Measurements from ENCODE around the gene ATP8A2.

Gene ATP8A2

GRCh38 chr13:25898991-25899390, 527.2 kb downstream of the ATP8A2 start:
- DNase-seq: no peak

DNA sequence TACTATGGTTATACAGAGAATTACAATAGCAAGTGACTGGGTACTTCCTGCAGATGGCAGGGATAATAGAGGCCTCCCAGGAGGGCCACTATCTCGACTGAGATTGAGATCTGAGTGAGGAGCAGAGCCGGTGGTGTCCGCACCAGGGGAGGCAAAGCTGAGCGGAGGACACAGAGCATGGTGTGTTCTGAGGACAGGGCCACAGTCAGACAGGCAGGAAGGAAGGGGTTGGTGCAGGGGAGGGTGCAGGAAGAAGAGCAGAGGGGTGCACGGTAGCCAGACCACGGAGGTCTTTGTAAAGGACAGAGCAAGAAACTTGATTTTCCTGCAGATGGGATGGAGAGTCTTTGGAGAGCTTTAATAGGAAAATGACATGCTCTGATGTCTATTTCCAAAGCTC, 527.7 kb downstream of the ATP8A2 start:
- DNase-seq: no peak

- no peak for DNase-seq
Observed at GRCh38 chr13:25899952-25900351, 528.2 kb downstream of the ATP8A2 start.

DNA sequence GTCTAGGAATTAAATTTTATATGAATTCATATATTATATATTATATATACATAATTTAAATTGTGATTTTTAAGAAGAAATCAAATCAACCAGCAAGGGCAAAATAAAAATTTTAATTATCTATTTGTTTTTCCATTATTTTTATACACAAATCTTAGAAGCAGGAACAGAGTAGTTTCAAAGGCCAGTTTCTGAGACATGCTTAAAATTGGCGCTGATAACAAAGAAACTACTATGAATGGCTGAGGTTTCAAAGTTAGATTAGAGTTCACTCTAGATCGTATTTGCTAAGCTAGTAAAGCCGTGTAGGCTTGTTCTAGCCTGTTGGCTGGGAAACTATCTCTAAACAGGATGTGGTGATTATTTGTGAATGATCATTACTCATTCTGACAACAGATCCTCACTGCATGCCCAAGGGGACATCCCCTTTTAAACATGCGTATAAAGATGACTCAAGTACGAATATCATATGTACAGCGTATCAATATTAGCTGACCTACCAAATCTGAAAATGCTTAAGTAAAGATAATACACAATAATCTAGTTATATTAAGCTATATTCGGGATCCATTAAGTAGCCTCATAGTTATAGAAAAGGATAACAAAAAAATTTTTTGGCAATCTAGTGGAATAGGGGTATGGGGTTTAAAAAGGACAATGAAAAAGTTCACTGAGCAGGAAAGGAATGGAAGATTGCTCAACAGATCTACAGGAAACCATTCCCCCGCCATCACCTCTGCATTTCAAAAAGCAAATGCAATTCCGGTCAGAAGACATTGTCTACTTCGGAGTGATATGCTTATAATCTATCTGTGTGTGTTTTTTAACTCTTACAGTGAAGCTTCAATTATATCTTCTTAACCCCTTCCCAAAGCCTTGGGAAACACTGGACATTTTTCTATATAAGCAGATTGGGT, 529.9 kb downstream of the ATP8A2 start:
- peak in 4 of 6 experiments; percentile 18 to 74 (median 60) for DNase-seq

DNA sequence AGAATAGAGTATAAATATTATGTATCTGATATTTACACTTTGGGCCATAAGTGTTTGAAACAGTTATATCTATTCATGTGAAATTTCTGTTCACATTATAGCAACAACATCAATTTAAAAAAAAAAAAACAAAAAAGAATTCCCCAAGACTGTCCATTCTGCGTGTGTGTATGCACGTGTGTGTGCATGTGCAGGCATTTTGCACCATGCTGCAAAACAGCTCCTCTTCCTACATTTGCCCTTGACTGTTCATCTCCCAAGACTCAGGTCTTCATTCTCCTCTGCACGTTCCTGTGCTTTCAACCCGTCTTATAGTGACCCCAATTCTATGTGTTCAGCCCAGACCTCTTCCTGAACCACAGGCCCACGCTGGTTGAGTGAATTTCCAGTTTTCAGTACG, 530.7 kb downstream of the ATP8A2 start:
- DNase-seq: no peak

DNA sequence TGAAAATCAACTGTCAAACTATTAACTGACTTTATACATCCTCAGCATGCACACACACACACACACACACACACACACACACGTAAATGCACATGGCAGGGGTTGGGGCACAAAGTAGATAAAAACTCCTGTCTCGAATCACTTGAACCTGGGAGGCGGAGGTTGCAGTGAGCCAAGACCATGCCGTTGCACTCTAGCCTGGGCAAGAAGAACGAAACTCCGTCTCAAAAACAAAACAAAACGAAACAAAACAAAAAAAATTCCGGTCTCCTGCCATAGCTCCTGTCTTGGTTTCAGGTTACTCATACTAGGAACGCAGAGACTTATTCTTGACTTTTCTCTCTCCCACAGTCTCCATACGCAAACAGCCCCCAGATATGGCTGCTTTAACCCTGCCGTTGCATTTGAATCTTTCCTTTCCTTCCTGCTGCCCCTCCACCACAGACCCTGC, 531.1 kb downstream of the ATP8A2 start:
- DNase-seq: no peak

- DNase-seq: no peak
Observed at GRCh38 chr13:25904830-25905229, 533.1 kb downstream of the ATP8A2 start.

DNA sequence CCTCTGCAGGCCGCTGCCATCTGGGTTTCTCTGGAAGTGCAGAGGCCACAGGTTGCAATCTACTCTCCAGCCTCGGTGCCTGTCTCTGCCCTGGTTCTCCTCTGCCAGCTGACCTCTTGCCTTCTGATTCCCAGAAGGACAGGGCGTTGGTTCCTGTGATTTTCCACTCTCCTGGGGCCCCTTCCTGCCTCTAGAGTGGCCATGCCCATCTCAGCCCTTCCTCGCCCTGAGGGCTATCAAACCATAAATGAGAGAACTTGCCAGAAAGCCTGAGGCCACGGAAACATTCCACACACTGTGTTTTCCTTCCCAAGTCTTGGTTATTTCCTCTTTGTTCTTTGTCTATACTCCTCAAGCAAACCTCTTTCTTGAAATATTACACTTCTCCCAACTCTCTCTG, 533.8 kb downstream of the ATP8A2 start:
- no peak for DNase-seq

- DNase-seq: peak in 3 of 6 experiments; percentile 30 to 50 (median 46)
Observed at GRCh38 chr13:25906191-25906661, 534.5 kb downstream of the ATP8A2 start.

DNA sequence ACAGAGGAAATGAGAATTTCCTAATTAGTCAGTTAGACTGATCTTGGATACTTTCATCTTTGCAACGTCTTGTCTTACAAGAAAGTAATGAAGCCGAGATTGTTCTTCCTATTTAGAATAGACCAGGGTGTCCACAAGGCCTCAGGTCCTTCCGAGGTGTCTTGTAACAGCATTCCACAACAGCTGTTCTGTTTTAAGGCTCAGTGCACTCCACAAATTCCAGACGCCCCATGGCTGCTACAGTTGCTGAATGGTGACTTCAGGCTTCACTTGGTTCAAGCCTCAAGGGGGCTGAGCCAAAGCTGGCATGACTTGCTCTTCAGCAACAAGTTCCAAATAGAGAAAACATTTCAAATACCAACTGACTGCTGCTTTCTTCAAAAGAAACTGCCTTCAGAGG, 536.6 kb downstream of the ATP8A2 start:
- DNase-seq: no peak

GRCh38 chr13:25910243-25910642, 538.5 kb downstream of the ATP8A2 start:
- DNase-seq: no peak

DNA sequence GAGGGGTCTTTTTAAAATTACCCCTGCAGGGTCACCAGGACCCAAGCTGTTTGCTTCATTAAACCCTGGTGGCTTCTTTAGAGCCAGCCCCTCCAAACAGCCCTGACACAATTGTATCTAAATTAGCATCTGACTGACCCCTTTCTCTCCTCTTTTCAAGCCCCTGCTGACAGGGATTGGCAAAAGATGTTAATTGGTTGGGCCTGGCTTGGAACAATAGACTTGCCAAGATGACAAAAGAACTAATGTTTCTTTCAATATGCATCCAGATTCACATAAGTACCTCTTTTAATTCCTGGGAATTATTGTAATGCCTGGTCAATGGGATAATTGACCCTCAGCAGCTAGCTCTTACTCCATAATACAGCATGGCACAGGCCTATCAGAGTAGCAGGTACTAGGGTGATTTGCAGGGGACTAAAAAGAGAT, 539.2 kb downstream of the ATP8A2 start:
- no peak for DNase-seq

- no peak for DNase-seq
Observed at GRCh38 chr13:25912961-25913360, 541.2 kb downstream of the ATP8A2 start.

GRCh38 chr13:25915840-25916518, 544.2 kb downstream of the ATP8A2 start:
- no peak for DNase-seq

DNA sequence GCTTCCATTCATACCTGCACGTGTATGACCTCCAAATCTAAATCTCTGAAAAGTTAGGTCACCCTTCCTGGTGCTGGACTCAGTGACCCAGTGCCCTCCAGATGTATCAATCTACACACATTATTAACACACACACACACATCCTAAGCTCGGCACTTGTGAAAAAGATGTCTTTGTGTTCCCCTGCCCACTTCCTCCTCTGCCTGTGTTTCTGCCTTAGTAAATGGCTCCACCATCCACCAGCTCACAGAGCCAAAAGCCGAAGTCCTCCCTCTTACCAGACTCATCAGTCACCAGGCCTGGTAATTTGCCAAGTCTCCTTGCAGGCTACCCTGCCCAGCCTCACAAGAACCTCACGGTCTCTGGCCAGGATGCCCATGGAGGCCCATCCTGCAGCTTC, 548.5 kb downstream of the ATP8A2 start:
- no peak for DNase-seq

DNA sequence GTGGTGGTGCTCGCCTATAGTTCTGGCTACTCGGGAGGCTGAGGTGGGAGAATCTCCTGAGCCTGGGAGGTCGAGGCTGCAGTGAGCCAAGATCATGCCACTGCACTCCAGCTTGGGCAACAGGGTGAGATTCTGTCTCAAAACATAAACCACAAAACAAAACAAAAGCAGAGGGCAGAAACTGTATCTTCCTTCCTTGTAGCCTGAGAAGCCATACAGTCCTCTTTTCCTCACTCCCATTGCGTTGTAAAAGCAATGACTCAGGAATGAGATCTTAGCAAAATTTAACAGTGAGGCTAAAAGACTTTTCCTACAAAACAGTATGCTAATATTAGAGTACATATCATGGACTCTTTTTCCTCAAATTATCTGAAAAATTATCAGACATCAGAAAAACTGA, 549.2 kb downstream of the ATP8A2 start:
- DNase-seq: no peak

GRCh38 chr13:25922376-25922775, 550.6 kb downstream of the ATP8A2 start:
- DNase-seq: no peak

DNA sequence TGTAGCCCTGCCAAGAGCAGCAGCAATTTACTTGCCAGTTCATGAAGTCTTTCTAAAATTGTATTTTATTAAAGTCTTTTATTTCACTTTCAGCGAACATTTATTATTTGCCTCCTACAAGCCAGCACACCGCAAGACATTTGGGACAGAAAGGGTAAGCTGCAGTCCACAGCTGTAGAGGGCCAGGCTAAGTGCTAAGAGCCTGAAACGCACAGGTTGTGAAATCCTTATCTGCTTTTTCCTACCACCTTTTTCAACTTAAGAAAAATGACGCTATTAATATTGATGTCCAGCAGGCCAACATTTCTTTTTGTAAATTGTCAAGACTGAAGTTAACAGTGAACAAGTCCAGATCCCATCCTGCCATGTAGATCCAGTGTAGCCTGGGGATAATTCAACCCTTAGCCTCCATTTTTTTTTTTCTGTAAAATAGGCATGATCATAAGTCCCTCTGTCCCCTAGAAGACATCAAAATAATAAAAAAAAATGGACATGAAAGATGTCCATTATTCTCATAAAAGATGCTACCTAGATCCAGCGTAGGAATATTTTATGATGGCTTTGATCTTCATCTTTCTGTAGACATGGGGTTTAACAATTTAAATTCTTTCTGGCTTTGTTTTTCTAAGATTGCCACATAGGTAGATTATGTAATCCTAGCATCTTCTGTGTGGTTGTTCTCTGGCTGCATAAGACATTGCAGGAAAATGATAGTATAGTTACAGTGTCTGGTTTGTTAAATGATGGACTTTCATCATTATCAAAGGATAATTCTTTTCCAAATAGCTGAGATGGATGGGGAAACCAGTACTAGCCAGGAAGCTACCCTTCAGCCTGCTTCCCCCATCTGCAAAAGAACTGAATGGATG, 551.7 kb downstream of the ATP8A2 start:
- no peak for DNase-seq

- no peak for DNase-seq
Observed at GRCh38 chr13:25927363-25927762, 555.6 kb downstream of the ATP8A2 start.

- DNase-seq: no peak
Observed at GRCh38 chr13:25927932-25928331, 556.2 kb downstream of the ATP8A2 start.

- DNase-seq: no peak
Observed at GRCh38 chr13:25928941-25929505, 557.2 kb downstream of the ATP8A2 start.

- DNase-seq: no peak
Observed at GRCh38 chr13:25929816-25930215, 558.0 kb downstream of the ATP8A2 start.

GRCh38 chr13:25930653-25931052, 558.9 kb downstream of the ATP8A2 start:
- DNase-seq: no peak
